ENCODE data around the gene CFHR3. TPM values are rescaled to one million over a fixed set of nuclear protein-coding genes. Genes with fewer than 3 reads are reported as not detected.
A peak's percentile ranks its signal among the peaks of the same experiment; 100 is the strongest.
"Not testable (repeated sequence)": the region's sequence is repeated elsewhere in the genome, so short reads cannot be mapped to it uniquely, and the experiment has no call there.

The CFHR3 gene
- polyA plus RNA-seq (2013, experiment 1 of 2; ENCODE audit: insufficient read length): not detected
- not detected for polyA plus RNA-seq (2013, experiment 2 of 2; ENCODE audit: insufficient read length)

DNA sequence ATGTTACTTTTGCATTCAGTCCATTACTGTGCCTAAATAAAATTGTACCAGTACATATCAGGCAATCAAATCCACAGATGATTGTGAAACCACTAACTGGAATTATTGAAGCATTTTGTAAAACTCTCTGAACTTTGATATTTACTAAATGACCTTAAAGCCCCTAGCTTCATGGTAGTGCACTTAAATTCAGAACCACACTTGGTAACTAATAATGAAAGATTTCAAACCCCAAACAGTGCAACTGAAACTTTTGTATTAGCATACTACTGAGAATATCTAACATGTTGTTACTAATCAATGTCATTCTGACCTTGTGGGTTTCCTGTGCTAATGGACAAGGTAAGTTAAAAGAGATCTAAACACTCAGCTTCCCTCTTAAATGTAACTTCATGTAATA, at the start of gene CFHR3:
CFHR3 (plus strand) TSS at position 238 of the 400 bp plus-strand sequence; CDS start at position 285, 47 bp downstream.
- no peak for DNase-seq

- DNase-seq: no peak
Observed at GRCh38 chr1:196732526-196732925, 42.1 kb upstream of the CFHR3 start.

DNA sequence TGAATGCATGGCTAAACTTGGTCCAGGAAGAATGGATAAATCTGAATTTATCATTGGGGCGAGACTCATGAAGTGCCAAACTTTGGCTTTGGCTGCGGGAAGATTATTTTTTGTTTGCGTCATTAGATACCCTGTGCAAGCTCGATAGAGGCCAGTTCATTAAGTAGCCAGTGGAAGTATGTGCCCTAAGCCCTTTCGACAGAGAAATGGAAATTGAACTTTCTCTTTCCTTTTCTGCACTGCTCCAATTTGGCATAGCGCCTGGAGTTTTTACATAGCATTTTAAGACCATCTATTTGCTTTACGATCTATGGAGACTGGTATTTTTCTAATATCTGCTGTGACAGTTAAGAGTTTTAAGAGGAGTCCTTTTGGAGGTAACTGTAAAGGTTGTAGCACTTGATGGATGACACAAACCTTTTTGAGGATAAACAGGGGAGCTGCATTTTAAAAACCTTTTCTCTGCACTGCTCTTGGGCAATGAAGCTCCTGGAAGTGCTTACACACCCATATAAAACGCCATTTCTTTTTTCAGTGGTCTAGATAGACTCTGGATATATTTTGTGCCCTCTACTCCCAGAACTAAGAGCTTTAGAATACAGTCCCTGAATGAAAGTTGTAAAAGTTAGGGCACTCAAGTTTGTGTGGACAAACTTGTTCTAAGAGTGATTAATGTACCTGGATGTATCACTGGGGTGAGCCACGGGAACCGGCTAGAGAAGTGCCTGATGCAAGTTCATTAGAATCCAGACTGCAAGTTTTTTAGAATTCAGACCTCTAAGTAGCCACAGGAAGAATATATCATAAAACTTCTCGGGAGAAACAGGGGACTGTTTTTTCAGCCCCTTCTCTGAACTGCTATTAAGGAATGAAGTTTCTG, 41.3 kb upstream of the CFHR3 start:
- DNase-seq: no peak

- DNase-seq: no peak
Observed at GRCh38 chr1:196734006-196734405, 40.6 kb upstream of the CFHR3 start.

DNA sequence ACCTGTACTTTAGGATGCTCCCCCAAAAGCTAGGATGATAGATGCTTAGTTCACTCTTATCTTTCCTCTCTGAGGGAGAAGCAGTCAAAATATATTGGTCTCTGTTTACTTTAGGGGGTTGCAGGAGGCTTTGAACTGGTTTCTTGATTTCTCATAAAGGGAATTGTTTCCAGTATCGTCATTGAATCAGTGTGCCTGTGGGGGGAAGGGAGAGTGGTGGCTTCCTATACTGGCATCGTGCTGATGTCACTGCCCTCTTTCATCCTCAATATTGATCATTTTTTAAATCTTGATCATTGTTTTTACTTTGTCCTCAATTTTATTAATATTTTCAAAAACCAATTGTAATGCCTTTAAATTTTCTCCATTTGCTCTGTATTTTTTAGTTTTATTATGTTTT, 40.2 kb upstream of the CFHR3 start:
- DNase-seq: no peak

- DNase-seq: no peak
Observed at GRCh38 chr1:196738730-196739129, 35.9 kb upstream of the CFHR3 start.

DNA sequence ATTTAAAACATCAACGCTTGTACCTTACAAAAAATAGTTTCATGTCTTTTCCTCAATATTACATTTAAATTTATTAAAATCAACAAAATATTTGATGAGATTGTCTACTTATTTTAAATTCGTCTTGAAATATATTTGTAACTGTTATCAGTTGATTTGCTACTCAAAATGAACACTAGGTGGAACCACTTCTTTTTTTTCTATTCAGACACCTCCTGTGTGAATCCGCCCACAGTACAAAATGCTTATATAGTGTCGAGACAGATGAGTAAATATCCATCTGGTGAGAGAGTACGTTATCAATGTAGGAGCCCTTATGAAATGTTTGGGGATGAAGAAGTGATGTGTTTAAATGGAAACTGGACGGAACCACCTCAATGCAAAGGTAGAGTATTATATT, 31.4 kb upstream of the CFHR3 start:
- DNase-seq: peak; percentile 9

DNA sequence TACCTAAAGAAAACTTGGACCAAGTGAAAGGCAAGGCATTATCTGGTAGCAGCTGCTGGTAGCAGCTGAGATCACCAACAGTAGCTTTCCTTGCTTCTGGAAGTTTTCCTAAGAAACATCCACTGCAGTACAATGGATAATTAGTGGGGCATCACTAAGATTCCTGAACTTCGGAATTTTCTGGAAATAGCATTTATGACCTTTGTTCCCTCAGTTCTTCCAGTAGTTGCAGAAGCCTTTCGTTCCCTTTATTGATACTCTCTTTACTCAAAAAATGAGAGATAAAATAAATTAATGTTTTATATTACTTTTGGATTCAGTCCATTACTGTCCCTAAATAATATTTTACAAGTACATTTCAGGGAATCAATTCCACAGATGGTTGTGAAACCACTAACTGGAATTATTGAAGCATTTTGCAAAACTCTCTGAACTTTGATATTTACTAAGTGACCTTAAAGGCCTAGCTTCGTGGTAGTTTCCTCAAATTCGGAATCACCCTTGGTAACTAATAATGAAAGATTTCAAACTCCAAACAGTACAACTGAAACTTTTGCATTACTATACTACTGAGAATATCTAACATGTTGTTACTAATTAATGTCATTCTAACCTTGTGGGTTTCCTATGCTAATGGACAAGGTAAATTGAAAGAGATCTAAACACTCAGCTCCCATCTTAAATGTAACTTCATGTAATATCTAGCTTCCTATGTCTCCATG, 9.5 kb upstream of the CFHR3 start:
- not testable (repeated sequence) for DNase-seq

GRCh38 chr1:196769823-196770222, 4.8 kb upstream of the CFHR3 start:
- DNase-seq: not testable (repeated sequence)

DNA sequence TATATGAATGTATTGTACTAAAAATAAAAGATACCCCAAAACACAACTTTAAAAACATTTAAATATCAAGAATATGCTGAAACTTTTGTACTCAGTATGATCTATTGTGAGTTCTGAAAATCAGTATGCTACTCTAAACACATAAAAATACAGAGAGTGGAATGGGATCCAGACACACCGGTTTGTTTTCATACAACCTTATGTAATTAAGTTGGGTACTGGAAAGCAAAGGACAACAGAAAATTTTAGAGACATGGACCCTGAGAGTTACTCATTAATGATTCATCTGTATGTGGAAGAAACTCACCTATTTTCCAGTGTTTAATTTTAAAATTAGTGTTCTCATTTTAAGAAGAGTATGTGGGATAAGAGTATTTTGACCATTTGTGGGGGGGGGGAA, 927 bp upstream of the CFHR3 start:
- no peak for DNase-seq

DNA sequence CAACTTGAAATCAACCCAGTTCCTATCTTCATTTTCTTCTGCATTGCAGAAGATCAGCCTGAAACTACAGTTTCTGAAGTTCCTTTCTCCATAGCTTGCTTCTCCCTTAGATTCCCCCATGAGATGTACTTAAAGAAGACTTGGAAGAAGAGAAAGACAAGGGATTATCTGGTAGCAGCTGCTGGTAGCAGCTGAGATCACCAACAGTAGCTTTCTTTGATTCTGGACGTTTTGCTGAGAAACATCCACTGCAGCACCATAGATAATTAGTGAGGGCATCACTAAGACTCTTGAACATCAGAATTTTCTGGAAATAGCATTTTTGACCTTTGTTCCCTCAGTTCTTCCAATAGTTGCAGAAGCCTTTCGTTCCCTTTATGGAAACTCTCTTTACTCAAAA, 465 bp upstream of the CFHR3 start:
- no peak for DNase-seq

DNA sequence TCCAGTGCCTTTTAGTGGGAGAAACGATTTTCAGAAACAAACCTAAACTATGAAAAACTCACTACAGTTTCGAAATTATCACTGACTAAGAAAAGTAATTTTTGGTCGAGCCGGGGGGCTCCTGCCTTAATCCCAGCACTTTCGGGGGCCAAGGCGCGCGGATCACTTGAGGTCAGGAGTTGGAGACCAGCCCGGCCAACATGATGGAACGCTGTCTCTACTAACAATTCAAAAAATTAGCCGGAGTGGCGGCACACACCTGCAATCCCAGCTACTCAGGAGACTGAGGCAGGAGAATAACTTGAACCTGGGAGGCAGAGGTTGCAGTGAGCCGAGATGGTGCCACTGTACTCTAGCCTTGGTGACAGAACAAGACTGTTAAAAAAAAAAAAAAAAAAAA, 3.0 kb downstream of the CFHR3 start:
- no peak for DNase-seq

GRCh38 chr1:196779093-196779492, 4.5 kb downstream of the CFHR3 start:
- no peak for DNase-seq

DNA sequence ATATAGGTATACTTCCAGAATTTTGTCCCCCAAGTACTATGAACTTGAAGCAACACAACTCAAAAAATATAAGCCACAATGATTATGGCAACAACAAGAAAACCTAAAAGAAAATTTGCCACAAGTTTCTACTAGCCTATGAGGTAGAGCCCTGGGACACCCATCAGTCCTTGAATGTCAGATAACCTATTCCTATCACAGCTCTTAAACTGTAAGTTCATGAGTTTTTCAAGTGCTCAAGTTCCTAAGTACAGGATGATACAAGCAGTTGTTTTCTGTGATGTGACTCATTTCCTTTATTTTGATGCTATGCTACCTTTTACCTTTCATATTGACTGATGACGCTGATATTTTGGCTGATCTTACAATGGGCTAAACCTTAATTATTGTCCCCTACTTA, 16.6 kb downstream of the CFHR3 start:
- DNase-seq: not testable (repeated sequence)

- DNase-seq: not testable (repeated sequence)
Observed at GRCh38 chr1:196794103-196794502, 19.5 kb downstream of the CFHR3 start.

- DNase-seq: no peak
Observed at GRCh38 chr1:196797891-196798290, 23.3 kb downstream of the CFHR3 start.

- DNase-seq: not testable (repeated sequence)
Observed at GRCh38 chr1:196801920-196802319, 27.3 kb downstream of the CFHR3 start.

- DNase-seq: no peak
Observed at GRCh38 chr1:196808529-196809235, 34.0 kb downstream of the CFHR3 start.

GRCh38 chr1:196817442-196817841, 42.8 kb downstream of the CFHR3 start:
- not testable (repeated sequence) for DNase-seq

- not testable (repeated sequence) for DNase-seq
Observed at GRCh38 chr1:196819531-196819930, 44.9 kb downstream of the CFHR3 start, which contains the start of gene CFHR1. CFHR1 (plus strand) TSS chr1:196819731; CDS start chr1:196819845, 114 bp downstream.

GRCh38 chr1:196827860-196828259, 53.2 kb downstream of the CFHR3 start:
- DNase-seq: peak; percentile 73
